ENCODE measurements around the gene PDE8B.

DNA sequence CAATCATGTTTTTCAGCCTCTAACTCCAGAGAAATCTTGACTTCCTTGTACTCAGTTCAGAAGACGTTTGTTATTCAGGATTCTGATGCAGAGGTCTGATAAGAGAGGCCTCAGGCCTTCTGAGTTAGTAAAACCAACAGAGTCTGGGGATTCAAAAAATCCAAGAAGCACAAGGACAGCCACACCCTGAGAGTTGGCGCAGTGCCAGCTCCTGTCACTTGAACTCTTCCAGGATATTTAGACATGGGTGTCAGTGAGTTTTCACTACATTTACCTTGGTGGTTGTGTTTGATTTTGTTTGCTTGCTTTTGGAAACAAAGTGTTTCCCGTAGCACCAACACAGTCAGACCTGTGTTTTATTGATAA, 41.6 kb upstream of the PDE8B start:
- no peak for TF ChIP-seq POLR2AphosphoS5 (IDR thresholded peaks at IDR 0.05; ENCODE audit: insufficient read depth in 1 of 2, low read depth in 1 of 2)
- TF ChIP-seq, protein P1, sequence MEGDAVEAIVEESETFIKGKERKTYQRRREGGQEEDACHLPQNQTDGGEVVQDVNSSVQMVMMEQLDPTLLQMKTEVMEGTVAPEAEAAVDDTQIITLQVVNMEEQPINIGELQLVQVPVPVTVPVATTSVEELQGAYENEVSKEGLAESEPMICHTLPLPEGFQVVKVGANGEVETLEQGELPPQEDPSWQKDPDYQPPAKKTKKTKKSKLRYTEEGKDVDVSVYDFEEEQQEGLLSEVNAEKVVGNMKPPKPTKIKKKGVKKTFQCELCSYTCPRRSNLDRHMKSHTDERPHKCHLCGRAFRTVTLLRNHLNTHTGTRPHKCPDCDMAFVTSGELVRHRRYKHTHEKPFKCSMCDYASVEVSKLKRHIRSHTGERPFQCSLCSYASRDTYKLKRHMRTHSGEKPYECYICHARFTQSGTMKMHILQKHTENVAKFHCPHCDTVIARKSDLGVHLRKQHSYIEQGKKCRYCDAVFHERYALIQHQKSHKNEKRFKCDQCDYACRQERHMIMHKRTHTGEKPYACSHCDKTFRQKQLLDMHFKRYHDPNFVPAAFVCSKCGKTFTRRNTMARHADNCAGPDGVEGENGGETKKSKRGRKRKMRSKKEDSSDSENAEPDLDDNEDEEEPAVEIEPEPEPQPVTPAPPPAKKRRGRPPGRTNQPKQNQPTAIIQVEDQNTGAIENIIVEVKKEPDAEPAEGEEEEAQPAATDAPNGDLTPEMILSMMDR (IDR thresholded peaks at IDR 0.05), result no peak
- TF ChIP-seq POLR2A (IDR thresholded peaks at IDR 0.05), result no peak

Measured in vagina (tissue), 2 donors.